Right lobe of liver (tissue), 4 donors: ENCODE measurements around the gene OTOP3.

Source experiments
- POLR2A ChIP-seq: fragments of 450-650 bp; IDR thresholded peaks from one replicate; pipeline ENCODE4 v1.6.1; 2017; ENCODE audit warnings: antibody characterized with exemption, mild to moderate bottlenecking
- TF ChIP-seq, protein P1 (sequence below), 4 donors: fragments of 200-600 bp in 3 of 4; fragments of 450-650 bp in 1 of 4; IDR thresholded peaks; one replicate each; pipeline versions ENCODE4 v1.5.1 to v1.8.0; 2016 to 2022; ENCODE audit warnings: antibody characterized with exemption in 4 of 4, mild to moderate bottlenecking in 2 of 4
- donor health status: DM: no; HTN: no; CAD: no.
- donor health status: DM: no; HTN: no; CAD: no.
- donor health status: DM: no; HTN: yes; CAD: no.

DNA sequence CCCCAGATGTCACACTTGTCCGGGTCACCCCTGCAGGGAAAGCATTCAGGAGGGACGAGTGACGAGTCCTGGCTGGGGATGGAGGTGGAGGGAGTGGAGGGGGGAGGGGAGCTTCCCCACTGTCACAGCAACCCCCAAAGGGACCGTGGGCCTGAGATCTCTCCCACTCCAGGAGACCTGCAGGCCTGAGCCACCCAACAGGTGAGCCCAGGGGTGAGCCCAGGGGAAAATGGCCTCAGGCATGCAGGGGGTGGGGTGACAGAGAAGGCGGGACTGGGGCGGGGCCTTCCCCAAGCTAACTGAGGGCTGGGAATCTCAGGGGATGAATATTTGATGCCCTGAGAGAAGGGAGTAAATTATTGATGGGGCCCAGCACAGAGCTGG lies 15.1 kb upstream of the OTOP3 start:
- TF ChIP-seq, protein P1, sequence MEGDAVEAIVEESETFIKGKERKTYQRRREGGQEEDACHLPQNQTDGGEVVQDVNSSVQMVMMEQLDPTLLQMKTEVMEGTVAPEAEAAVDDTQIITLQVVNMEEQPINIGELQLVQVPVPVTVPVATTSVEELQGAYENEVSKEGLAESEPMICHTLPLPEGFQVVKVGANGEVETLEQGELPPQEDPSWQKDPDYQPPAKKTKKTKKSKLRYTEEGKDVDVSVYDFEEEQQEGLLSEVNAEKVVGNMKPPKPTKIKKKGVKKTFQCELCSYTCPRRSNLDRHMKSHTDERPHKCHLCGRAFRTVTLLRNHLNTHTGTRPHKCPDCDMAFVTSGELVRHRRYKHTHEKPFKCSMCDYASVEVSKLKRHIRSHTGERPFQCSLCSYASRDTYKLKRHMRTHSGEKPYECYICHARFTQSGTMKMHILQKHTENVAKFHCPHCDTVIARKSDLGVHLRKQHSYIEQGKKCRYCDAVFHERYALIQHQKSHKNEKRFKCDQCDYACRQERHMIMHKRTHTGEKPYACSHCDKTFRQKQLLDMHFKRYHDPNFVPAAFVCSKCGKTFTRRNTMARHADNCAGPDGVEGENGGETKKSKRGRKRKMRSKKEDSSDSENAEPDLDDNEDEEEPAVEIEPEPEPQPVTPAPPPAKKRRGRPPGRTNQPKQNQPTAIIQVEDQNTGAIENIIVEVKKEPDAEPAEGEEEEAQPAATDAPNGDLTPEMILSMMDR (IDR thresholded peaks at IDR 0.05) = no peak
- no peak for TF ChIP-seq POLR2A
